Left lobe of liver (tissue), 2 donors: ENCODE data around the gene MRPL10. TPM values are rescaled to one million over a fixed set of nuclear protein-coding genes. Genes with fewer than 3 reads are reported as not detected.

Experiments used
- ATAC-seq: fragments of 200-7000 bp; cut with Tn5 transposase; one replicate; pipeline ENCODE4 v1.9.1; 2020; ENCODE audit warnings: mild to moderate bottlenecking, moderate library complexity
- DNase-seq: peaks from one replicate; pipeline ENCODE4 v3.0.0-alpha.2; 2020; ENCODE audit warnings: low spot score
- total RNA-seq: library from RNA; stranded (reverse); gene quantifications from one replicate; pipeline ENCODE4 v1.2.1, GENCODE V29; 2021
- donor health status: DM: no; HTN: no; CAD: no; lungs with moderate emphysema.
- donor health status: DM: no; HTN: yes; CAD: no.

Gene MRPL10
- total RNA-seq, 1 donor from 2014 or later = 16.4 TPM

DNA sequence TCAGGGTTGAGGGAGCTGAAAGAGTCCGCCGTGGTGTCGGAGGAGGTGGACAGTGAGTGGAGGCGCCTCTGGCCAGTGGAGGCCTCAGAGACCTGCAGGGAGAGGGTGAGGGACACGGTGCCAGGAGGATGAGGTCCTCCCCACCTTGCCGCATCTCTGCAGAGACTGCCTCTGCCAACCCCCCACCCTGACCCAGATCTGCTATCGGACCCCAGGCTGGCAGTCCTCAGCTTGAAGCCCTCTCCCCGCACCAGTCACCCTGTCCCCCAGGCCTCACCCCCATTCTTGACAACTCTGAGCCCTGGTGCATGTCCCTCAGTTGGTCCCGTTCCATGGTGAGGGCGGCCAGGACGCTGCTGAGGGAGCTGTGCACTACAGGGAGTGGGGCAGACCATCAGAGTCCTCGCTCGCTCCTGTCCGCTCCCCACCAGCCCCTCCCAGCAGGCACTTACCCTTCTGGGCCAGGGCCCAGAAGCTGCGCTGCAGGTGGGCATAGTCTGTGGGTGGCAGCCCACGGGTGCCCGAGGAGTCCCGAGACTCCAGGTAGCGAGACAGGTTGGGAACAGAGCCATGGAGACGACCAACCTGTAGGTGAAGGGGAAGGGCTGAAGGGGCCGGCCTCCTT lies 15.1 kb downstream of the MRPL10 start:
- ATAC-seq (no peak), DNase-seq (no peak)

DNA sequence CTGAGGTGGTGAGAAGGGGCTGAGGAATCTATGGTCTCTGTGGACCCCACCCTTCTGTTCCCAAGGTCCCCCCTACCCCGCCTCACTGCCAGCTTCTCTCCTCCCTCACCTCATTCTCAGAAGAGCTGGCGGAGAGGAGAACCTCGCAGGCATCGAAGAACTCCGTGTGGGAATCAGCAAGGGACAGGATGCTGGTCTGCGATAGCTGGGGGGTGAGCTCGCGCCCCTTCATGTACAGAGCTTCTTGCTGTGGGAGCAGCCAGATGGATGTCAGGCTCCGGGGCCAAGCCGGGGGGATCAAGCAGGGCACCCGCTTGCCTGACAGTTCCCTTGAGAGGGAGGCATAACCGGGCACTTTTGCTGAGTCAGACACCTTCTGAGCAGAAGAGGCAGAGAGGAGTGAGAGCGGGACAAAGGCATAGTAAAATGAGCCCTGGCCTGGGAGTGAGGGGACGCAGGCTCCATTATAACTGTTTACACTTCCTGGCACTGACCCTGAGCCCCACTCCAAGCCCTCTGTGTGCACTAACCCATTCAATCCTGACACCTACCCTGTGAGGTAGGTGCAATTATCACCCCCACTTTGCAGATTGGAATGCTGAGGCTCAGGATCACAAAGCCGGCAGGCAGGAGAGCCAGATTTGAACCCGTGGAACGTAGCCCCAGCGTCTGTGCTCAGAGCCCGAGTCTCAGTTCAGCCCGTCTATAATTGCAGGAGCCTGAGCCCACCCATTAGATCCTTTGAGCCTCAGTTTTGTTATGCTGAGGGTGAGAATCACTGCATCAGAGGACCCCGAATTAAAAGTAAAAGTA lies 16.0 kb downstream of the MRPL10 start:
- DNase-seq (no peak), ATAC-seq (no peak)

GRCh38 chr17:47813512-47814031 lies 17.8 kb downstream of the MRPL10 start:
- no peak for ATAC-seq
- no peak for DNase-seq

GRCh38 chr17:47813077-47813476 lies 18.3 kb downstream of the MRPL10 start:
- no peak for ATAC-seq
- no peak for DNase-seq

DNA sequence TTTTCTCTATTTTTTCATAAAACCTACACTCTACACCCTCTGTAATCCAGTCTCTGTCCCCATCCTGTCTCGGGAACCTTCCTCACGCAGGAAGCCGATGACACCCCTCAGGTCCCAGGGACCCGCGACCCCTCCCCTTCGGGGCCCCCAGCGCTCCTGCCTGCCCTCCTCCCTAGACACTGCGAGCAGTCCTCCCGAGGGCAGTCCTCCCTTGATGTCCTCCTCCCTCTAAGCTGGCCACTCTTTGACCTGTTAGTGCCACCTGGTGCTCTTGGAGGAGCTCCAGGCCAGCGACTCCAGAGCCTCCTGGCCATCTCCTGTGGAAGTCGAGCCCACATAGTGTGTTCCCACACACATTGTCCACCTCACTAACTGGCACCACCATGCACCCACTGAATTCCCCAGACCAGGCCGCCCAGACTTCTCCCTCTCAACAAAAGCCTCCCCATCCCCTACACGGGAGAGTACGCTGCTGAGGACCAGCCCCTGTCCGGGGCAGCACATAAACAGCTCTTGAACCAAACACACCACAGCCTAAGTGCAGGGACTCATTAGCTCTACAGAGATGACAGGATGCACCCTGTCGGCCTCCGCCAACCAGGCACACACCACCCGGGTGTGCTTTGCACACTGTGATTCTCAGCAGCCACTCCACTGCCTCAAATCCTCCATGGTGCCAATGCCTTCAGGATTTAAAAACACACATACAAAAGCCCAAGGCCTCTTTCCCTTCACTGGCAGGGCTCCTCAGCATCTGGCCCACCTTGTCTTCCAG lies 19.0 kb downstream of the MRPL10 start:
- no peak for DNase-seq

DNA sequence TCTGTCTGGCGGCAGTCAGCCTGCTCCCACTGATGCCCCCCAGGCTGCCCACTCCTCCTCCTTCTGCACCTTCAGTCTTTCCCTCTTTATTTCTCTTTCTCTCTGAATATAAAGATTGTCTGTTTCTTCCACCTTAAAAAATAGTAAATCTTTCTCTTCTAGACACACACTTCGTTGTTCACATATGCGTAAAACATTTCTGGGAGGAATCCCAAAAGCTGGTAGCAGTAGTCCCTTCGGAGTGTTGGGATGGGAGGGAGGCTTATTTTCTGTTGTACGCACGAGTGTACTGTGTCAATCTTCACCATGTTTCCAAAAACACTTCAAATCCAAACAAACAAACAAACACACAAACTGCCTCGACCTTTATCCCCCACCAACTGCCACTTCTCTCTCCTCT lies 19.6 kb downstream of the MRPL10 start:
- ATAC-seq = no peak
- DNase-seq = no peak

More for the DNA sequence above, 19.0 kb downstream of the MRPL10 start:
- ATAC-seq = no peak

GRCh38 chr17:47810901-47811635 lies 20.3 kb downstream of the MRPL10 start:
- DNase-seq = peak; percentile 40
- ATAC-seq = no peak

DNA sequence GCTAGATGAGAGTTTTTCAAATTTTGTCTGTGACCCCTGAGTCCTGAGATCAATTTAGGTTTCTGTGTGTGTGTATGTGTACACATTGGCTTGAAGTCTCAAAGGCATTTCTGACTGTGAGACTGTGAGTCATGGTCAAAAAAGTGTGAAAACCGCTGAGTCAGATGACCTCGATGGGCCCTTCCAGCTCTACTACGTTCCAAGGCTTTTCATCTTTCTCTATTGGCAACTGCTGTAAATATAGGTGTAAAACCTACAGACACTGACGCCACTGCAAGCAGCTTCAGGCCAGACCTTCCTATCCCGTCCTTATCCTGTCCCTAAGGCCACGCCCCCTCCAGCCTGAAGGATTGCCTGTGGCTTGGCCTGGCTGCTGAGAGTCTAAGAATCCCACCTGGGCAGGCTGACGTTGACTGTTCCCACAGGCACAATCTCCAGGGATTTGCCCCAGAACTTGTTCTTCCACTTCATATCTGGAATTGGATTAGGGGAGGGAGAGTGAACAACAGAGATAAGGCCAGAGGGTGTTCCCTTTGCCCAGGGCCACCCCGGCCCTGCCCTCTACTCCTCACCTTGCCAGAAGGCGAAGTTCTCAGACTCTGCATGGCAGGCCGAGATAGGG lies 21.0 kb downstream of the MRPL10 start:
- ATAC-seq = peak; percentile 19
- peak; percentile 50 for DNase-seq

- no peak for ATAC-seq
- DNase-seq = peak; percentile 42
These were observed 22.4 kb downstream of the MRPL10 start for GRCh38 chr17:47808830-47809480.

DNA sequence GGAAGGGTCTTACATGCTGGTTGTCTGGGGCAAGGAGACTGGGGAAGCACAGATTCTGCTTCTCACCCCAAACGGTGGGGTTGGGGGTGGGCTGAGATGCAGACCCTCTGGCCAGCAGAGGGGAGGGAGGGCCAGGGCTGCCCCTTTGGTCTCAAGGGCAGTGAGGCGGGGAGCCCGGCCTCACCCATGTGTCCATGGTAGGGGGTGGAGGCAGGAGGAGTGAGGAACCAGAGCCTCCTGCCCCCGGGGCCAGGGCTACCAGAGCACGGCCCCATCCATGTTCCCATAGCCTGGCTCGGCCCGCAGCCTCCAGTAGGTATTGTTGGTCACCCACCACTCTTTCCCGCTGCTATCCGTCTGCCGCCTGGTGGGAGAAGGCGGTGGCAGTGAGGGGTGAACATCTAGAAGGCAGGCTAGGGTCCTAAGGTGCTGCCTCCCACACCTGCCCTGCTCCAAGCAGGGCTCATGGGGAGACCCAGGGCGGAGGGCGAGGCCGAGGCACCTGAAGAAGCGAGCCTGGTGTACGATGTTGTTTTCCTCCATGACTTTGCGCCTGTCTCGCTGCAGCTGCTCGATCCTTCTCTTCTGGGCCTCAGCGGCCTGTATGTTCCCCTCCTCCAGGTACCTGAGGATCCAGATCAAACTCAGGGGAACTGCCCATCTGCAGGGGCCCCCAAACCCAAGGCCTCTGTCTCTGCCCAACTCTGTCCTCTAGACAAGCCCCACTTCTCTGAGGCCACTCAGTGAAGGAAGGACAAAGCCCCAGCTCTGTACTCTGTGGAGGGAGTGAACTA lies 23.1 kb downstream of the MRPL10 start:
- ATAC-seq (no peak), DNase-seq (peak; percentile 26)

DNA sequence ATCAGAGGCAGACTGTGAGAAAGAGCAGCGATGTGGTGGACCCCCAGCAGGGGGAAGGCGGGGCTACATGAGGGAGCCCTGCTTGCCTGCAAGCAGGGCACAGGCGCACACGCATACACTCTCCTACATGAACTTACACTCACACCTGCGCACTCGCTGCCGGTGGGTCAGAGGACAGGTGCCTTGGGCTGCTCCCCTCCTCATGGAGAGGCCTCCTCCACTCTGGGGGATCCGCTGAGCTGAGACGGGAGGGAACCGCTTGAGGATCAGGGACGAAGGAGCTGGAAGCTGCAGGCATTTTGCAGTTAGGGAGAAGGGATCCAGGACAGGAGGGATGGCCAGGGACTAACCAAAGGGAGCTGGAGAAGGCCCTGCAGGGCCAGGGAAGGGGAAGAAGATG lies 23.9 kb downstream of the MRPL10 start:
- DNase-seq = no peak
- ATAC-seq = no peak

GRCh38 chr17:47806913-47807255 lies 24.5 kb downstream of the MRPL10 start:
- ATAC-seq = no peak
- DNase-seq = no peak

- DNase-seq (peak; percentile 28), ATAC-seq (no peak)
These were observed 25.1 kb downstream of the MRPL10 start for GRCh38 chr17:47806026-47806912.

GRCh38 chr17:47804461-47804860 lies 26.9 kb downstream of the MRPL10 start:
- ATAC-seq (no peak), DNase-seq (peak; percentile 24)

- DNase-seq = peak; percentile 18
- ATAC-seq = no peak
These were observed 27.6 kb downstream of the MRPL10 start for GRCh38 chr17:47803751-47804150.

DNA sequence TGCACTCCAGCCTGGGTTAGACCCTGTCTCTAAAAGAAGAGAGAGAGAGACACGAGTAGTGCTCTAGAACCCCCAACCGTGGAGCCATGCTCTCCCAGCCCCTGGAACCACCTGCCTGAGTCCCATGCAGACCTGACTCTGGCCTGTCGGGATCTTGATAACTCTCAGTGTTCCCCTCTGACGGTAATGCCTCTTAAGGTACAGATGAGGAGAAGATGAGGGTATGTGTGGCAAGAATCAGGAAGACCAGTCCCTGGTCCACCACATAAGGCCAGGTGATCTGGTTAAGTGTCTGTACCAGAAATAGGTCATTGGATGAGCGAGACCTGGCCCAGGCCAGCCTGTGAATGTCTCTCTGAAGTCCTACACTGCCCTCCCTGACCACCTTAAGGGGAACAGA lies 28.1 kb downstream of the MRPL10 start:
- ATAC-seq (no peak), DNase-seq (peak; percentile 27)

DNA sequence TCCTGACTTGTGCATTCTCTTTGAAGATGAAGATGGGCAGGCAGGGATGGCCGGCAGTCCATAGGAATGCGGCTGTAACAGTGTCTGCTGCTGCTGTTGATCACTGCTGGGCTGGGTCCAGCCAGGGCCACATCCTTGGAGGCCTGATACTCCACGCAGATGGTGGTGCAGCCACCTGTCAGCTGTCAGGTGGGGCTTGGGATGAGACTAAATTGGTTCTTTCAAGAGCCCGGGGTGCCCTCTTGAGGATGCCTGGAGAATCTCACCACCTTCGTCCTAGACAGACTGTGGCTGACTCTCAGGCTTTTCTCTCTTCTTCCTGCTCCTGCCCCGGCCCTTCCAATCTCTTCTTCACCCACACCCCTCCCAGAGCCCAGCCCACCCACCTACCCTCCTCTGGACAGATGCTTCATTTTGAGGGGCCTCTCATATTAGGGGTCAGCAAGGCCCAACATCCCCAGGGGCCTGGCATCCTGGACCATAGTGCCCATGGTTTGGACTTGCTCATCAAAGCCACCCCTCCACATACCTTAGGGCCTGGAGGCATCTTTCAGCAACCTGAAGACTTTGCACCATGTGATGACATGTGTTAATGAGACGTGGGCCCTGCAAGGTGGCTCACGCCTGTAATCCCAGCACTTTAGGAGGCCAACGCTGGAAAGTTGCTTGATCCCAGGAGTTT lies 28.9 kb downstream of the MRPL10 start:
- DNase-seq (peak; percentile 50), ATAC-seq (peak; percentile 92)
